GM12878 (cell line): ENCODE results near the gene TES. TPM values are rescaled to one million over a fixed set of nuclear protein-coding genes. Genes with fewer than 3 reads are reported as not detected.

Experiments
- ATAC-seq: fragments of 200-7000 bp; cut with Tn5 transposase; 3 replicates; pipeline ENCODE4 v1.9.1; 2020; ENCODE audit warnings: mild to moderate bottlenecking, moderate library complexity
- BruUV-seq: library from RNA; stranded (reverse); fragments of 400-500 nt; replicated peaks from 2 replicates; lab custom pipeline; 2021; lab: Mats Ljungman, UMichigan
- CTCF ChIA-PET: fragments of 300-600 bp; sonication (Branson Sonifier 250); formaldehyde crosslinking; extraction: SDS; loops from one replicate; lab custom pipeline; 2021; ENCODE audit warnings: inconsistent platforms; lab: Yijun Ruan, JAX
- POLR2A ChIA-PET: fragments of 350-600 bp; formaldehyde crosslinking; extraction: SDS; loops from one replicate; lab custom pipeline; 2021; ENCODE audit warnings: inconsistent platforms; lab: Charles Lee
- RAD21 ChIA-PET: fragments of 300-600 bp; sonication (Branson Sonifier 250); formaldehyde crosslinking; loops from one replicate; lab custom pipeline; 2023; ENCODE audit warnings: antibody characterized with exemption; ENCODE audit not compliant: unreplicated experiment; lab: Charles Lee
- SMC1A ChIA-PET: fragments of 300-600 bp; sonication (Branson Sonifier 250); formaldehyde crosslinking; loops from one replicate; lab custom pipeline; 2023; ENCODE audit not compliant: unreplicated experiment, uncharacterized antibody; lab: Charles Lee
- DNase-seq: peaks from one replicate; pipeline ENCODE4 v3.0.0-alpha.2; 2011; ENCODE audit warnings: low read depth, low spot score
- FAIRE-seq: peaks from 3 replicates; lab custom pipeline; 2011; peaks lifted over from hg19 to GRCh38; lab: Jason Lieb, UNC
- H2AFZ ChIP-seq: 2 replicates; pipeline ENCODE4 v1.6.0; 2011; ENCODE audit warnings: low read depth, low read length, control low read depth; ENCODE audit not compliant: control insufficient read depth
- H3K27ac ChIP-seq: 2 replicates; pipeline ENCODE4 v1.5.1; 2011; ENCODE audit warnings: control low read depth; ENCODE audit not compliant: control insufficient read depth, insufficient read depth
- H3K27me3 ChIP-seq, 2 experiments: replicated peaks in 1 of 2; 2 replicates each; pipeline versions ENCODE4 v1.6.0 to v1.6.1; 2011; ENCODE audit warnings: low read length in 1 of 2; ENCODE audit not compliant: control insufficient read depth in 2 of 2, insufficient read depth in 2 of 2
- H3K36me3 ChIP-seq, 2 experiments: 2 replicates each; pipeline ENCODE4 v1.5.1; 2011; ENCODE audit warnings: low read length in 1 of 2; ENCODE audit not compliant: control insufficient read depth in 2 of 2, insufficient read depth in 2 of 2
- H3K4me1 ChIP-seq: 2 replicates; pipeline ENCODE4 v1.6.1; 2011; ENCODE audit warnings: mild to moderate bottlenecking, low read length, moderate library complexity, mixed read lengths; ENCODE audit not compliant: control insufficient read depth, insufficient read depth
- H3K4me2 ChIP-seq: 2 replicates; pipeline ENCODE4 v1.6.0; 2011; ENCODE audit warnings: control low read depth; ENCODE audit not compliant: control insufficient read depth, insufficient read depth
- H3K4me3 ChIP-seq: fragments of 200-600 bp; sonication (generic); 2 replicates; pipeline ENCODE4 v1.5.1; 2016
- H3K79me2 ChIP-seq: 2 replicates; pipeline ENCODE4 v1.6.0; 2011; ENCODE audit warnings: low read length; ENCODE audit not compliant: control insufficient read depth, insufficient read depth
- H3K9ac ChIP-seq: 2 replicates; pipeline ENCODE4 v1.8.0; 2011; ENCODE audit warnings: low read length, control low read depth, mixed read lengths; ENCODE audit not compliant: control insufficient read depth, insufficient read depth
- H3K9me3 ChIP-seq: replicated peaks from 3 replicates; pipeline ENCODE4 v1.5.1; 2011; ENCODE audit warnings: mild to moderate bottlenecking, low read length; ENCODE audit not compliant: control insufficient read depth, insufficient read depth
- H4K20me1 ChIP-seq: 2 replicates; pipeline ENCODE4 v1.6.0; 2011; ENCODE audit not compliant: control insufficient read depth, insufficient read depth
- CTCF ChIP-seq, 3 experiments: IDR thresholded peaks in 2 of 3; conservative IDR thresholded peaks in 1 of 3; 2 replicates each; pipeline ENCODE4 v1.5.1; 2011; ENCODE audit warnings: low read depth in 3 of 3, low read length in 3 of 3, mild to moderate bottlenecking in 3 of 3, control low read depth in 2 of 3, moderate library complexity in 2 of 3, inconsistent platforms in 1 of 3, mixed read lengths in 1 of 3; ENCODE audit not compliant: control insufficient read depth in 2 of 3, insufficient read depth in 1 of 3; ENCODE audit errors: extremely low read depth in 1 of 3
- RAD21 ChIP-seq: IDR thresholded peaks from 2 replicates; pipeline ENCODE4 v1.6.1; 2011; ENCODE audit warnings: mild to moderate bottlenecking, low read depth, low read length, moderate library complexity; ENCODE audit not compliant: insufficient read depth
- YY1 ChIP-seq: IDR thresholded peaks from 2 replicates; pipeline ENCODE4 v1.6.1; 2011; ENCODE audit warnings: low read depth, mild to moderate bottlenecking, low read length
- WGBS: methylation state at CpG from one replicate; pipeline ENCODE4 v1.1.6; 2016; ENCODE audit warnings: low lambda C conversion rate; ENCODE audit not compliant: insufficient replicate concordance, insufficient coverage; ENCODE audit errors: missing lambda C conversion rate; 5-methylcytosine and 5-hydroxymethylcytosine counted together
- in situ Hi-C: fragments of 300-500 bp; cut with MboI; formaldehyde crosslinking; loops from 9 replicates; pipeline ENCODE4 v1.14.3; 2018; ENCODE audit warnings: mixed read lengths
- intact Hi-C: fragments of 100-400 bp; cut with micrococcal nuclease; formaldehyde crosslinking; loops from one replicate; pipeline ENCODE4 v1.14.2; 2022; ENCODE audit not compliant: unreplicated experiment
- polyA plus RNA-seq, 11 experiments: library from polyadenylated mRNA; depleted of rRNA in 4 of 11; unstranded in 6 of 11; stranded (reverse) in 5 of 11; fragments of >200 nt; fragmentation: Nextera tagmentation in 4 of 11; fragmentation: Illumina TruSeq in 1 of 11; extraction: Ambion mirVana in 4 of 11; extraction: Trizol in 1 of 11; gene quantifications; 1 replicate in 1 of 11; 2 replicates in 10 of 11; pipeline versions ENCODE4 v1.2.1 to v1.2.3, GENCODE V29; 2011 to 2016; ENCODE audit warnings: inconsistent platforms in 2 of 11, missing spikeins in 2 of 11, low read depth in 1 of 11
- total RNA-seq, 4 experiments: library from RNA; depleted of rRNA in 3 of 4; stranded (reverse); fragments of >200 nt in 3 of 4; fragmentation: Illumina TruSeq in 1 of 4; extraction: Trizol in 1 of 4; gene quantifications; 2 replicates each; pipeline versions ENCODE4 v1.2.1 to v1.2.3, GENCODE V29; 2013 to 2021

Gene TES
- total and polyA plus RNA-seq, 10 of the 15 experiments (the other 5 are each of a cell fraction or from before 2014, with no cell fraction given), result 31.2 to 77.5 (median 59.2) TPM

DNA sequence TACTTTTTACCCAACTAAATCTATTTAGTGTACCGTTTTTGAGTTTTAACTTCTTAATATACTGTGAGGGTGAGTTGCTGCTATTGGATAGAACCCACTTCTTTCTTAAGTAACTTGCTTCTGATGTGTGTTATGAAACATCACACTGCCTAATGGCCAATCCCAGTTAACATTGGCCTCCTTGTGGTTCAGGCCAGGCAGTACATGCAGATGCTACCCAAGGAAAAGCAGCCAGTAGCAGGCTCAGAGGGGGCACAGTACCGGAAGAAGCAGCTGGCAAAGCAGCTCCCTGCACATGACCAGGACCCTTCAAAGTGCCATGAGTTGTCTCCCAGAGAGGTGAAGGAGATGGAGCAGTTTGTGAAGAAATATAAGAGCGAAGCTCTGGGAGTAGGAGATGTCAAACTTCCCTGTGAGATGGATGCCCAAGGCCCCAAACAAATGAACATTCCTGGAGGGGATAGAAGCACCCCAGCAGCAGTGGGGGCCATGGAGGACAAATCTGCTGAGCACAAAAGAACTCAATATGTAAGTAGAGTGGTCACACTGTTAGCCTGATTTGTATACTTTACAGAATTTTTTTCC, 39.7 kb downstream of the TES start:
- Histone ChIP-seq H3K27me3 (no peaks in the 10 kb centered on the region), H3K27ac (no peak overlapping the region), H3K79me2 (no peaks in the 10 kb centered on the region), H3K4me3 (no peak overlapping the region), H3K9ac (no peak overlapping the region), H3K4me2 (no peak overlapping the region), H3K9me3 (no peaks in the 10 kb centered on the region; the same call in 2 of the 3 replicates), H3K36me3 (peaks cover 4 to 13% of the 10 kb centered on the region in 2 experiments; a peak in 3 of 4 replicates), H3K4me1 (no peaks in the 10 kb centered on the region), H4K20me1 (no peaks in the 10 kb centered on the region), H2AFZ (no peak overlapping the region)
- ChIA-PET CTCF (interaction anchor here (0.6 to 3.8 kb wide), 10 partner anchors 9 to 341 kb away, joined by 3 to 15 read pairs (median 4); no protein-coding TSS in a partner anchor), SMC1A (interaction anchor here (0.9 to 1.4 kb wide), 7 partner anchors 8 to 89 kb away, joined by 3 to 4 read pairs (median 3); no protein-coding TSS in a partner anchor), POLR2A (no interaction called here), RAD21 (interaction anchor here (1.0 kb wide), 1 partner anchor 70 kb away, joined by 3 read pairs; no protein-coding TSS in a partner anchor)
- ATAC-seq (peak; percentile 79), DNase-seq (no peak), FAIRE-seq (no peak)
- peak; percentile 18 to 45 (median 38) for TF ChIP-seq CTCF (IDR thresholded peaks at IDR 0.05 in 2 of 3, conservative IDR thresholded peaks at IDR 0.05 in 1 of 3; ENCODE audit: control insufficient read depth in 2 of 3, extremely low read depth in 1 of 3, insufficient read depth in 1 of 3, low read depth in 3 of 3, low read length in 3 of 3)
- no peak for TF ChIP-seq YY1
- peak; percentile 35 for TF ChIP-seq RAD21
- intact Hi-C loops (no loop called here), in situ Hi-C loops (no loop called here)
- no TSS peak for BruUV-seq
- 98% methylated on average over 3 of the region's 3 CpGs for WGBS
